HG02884 (cell line): Measurements from ENCODE around the gene CXCR6.
A peak's percentile ranks its signal among the peaks of the same experiment; 100 is the strongest.

Experiments
- ATAC-seq: cut with Tn5 transposase; IDR thresholded peaks from one replicate; pipeline ENCODE4 v1.9.1; 2021; ENCODE audit warnings: mild to moderate bottlenecking, moderate library complexity; ENCODE audit not compliant: unreplicated experiment

Gene CXCR6

DNA sequence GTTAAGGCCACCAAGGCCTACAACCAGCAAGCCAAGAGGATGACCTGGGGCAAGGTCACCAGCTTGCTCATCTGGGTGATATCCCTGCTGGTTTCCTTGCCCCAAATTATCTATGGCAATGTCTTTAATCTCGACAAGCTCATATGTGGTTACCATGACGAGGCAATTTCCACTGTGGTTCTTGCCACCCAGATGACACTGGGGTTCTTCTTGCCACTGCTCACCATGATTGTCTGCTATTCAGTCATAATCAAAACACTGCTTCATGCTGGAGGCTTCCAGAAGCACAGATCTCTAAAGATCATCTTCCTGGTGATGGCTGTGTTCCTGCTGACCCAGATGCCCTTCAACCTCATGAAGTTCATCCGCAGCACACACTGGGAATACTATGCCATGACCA lies 3.6 kb downstream of the CXCR6 start:
- ATAC-seq, result no peak

DNA sequence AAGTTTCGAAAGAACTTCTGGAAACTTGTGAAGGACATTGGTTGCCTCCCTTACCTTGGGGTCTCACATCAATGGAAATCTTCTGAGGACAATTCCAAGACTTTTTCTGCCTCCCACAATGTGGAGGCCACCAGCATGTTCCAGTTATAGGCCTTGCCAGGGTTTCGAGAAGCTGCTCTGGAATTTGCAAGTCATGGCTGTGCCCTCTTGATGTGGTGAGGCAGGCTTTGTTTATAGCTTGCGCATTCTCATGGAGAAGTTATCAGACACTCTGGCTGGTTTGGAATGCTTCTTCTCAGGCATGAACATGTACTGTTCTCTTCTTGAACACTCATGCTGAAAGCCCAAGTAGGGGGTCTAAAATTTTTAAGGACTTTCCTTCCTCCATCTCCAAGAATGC lies 4.1 kb downstream of the CXCR6 start:
- no peak for ATAC-seq

DNA sequence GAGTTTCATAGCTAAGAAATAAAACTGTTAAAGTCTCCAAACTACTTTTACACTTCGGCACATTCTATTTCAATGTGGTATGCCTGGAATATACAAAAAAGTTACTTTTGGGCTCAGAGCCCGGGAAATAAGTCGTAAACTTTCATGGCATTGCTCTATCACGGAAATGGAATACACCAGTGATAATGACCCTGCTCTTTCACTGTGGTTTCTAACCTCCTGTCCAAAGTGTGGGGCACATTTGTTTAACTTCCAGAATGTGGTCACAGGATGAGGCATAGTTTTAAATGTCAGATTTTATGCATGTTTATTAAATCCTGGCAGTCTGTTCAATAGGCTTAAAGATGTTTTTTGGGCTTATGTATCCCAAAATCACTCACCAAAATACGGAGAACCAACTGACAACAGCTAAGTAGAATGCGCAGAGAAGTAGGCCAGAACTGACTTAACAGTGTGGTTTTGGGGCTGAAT lies 5.1 kb downstream of the CXCR6 start:
- no peak for ATAC-seq

DNA sequence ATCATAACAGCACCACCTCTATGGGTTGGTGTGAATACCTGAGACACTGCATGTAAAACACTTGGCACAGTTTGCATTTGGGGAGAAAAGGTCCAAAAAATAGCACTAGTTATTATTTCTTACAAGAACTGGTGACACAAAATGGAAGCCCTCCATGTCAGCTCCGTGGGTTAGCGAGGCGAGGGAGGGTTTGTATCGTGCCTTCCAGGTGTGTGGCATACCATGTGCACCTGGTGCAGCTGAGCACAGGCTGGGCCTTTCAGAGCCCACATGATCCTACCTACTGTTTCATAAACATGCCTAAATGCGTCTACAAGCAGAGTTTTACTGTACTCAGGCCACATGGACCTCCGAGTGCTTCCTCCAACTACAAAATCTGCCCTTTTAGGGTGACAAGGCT lies 5.6 kb downstream of the CXCR6 start:
- ATAC-seq, result no peak

DNA sequence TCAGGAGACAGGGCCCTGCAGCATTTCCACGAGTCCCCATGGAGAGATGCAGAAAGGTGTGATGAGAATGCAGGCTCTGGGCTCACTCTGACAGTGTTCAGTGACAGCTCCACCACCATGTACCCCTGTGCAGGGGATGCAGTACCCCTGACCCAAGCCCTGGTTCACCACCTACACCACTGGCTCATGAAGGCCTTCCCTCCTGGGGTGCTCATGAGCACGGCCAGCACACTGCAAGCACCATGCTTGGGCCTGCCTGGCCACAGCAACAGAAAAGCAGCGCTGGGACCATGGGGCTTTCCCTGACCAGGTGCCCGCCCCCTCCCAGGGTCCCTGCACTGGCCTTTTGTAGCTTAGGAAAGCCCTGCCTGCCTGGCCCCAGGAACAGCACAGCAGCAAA lies 6.2 kb downstream of the CXCR6 start:
- no peak for ATAC-seq

DNA sequence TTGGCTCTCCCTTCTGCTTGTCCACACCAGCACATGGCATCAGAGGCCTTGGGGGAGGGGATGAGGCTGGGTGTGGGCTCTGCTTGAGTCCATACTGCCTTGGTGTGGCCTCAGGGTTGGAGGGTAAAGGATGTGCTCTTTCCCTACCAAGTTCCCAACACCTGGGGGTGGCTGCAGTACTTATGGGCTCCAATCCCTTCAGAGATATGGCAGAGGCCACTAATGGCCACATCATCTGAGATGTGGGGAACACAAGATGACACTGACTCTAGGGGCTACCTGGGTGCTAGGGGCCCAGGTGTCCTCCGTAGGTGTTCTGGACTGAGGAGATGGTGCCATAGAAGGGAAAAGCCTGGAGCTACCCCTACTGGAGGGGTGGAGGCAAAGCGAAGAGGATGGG lies 6.9 kb downstream of the CXCR6 start:
- ATAC-seq, result no peak

DNA sequence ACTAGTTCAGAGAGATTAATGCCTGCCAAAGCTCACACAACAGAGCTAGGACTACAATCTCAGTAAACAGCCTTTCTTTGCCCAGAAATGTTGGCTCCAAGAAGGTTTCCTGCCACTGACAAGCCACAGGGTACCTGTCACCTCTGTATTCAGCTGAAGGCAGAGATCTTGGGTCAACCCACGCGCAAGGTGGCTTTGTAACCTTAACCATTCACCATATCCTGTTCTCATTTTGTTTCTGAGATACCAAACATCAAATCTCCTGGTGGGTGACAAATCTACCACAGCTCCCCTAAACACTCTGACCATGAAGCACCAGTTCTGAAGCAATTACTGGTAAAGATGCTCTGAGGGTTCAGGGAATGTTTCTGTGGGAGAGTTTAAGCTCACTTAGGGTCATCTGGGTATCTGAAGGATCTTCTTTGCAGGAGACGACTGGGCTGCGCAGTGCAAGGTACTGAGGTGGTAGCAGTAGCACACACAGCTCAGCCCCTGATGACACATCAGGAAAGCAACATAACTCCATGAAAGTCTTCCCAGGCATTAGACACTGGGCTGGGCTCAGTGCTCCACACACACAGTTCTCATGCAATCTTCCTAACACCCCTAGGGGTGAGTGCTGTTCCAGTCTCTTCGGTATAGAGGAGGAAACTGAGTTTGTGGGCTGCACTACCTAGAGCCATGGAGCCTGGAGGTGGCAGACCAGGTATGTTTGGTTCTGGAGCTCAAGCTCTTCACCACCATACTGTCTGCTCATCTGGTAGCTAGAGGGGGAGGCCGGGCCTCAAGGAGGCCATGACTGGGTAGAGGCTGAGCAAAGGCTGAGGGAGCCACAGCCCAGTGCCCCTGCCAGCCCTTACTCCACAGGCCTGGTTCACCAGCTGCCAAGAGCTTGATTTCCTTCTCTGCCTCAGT lies 7.7 kb downstream of the CXCR6 start:
- no peak for ATAC-seq

DNA sequence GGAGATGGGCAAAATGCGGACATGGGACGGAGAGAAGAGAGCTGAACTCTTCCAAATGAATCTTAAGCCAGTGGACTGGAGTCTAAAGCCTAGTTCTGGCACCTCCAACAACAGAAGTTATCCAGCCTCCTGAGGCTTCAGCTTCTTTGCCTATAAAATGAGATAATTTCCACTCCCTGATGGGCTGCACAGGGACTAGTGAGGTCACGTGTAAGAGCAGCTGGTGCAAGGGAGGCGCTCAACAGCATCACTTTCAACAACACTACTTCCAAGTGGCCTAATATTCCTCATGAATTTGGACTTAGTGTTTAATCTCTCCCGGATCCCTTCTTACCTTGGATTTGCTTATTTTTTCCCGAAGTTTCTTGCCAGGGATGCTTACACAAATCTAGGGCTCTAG lies 8.7 kb downstream of the CXCR6 start:
- no peak for ATAC-seq

DNA sequence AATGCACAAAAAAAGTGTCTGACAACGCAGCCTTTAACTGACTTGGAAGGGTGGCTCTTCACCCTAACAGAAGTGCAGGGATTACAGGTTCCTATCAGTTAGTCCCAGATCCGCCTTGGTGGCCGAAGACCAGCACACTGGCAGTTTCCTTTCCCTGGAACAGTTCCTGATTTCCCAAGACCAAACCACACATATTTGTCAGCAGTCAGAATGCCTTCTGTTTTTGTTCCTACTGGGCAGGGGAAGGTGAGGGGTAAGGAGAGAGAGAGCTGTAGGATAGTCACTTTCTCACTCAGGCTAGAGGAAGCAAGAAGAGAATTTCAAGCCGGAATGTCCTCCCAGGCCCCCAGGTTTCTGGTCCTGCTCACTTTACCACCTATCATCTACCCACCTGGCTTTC lies 9.2 kb downstream of the CXCR6 start:
- no peak for ATAC-seq

DNA sequence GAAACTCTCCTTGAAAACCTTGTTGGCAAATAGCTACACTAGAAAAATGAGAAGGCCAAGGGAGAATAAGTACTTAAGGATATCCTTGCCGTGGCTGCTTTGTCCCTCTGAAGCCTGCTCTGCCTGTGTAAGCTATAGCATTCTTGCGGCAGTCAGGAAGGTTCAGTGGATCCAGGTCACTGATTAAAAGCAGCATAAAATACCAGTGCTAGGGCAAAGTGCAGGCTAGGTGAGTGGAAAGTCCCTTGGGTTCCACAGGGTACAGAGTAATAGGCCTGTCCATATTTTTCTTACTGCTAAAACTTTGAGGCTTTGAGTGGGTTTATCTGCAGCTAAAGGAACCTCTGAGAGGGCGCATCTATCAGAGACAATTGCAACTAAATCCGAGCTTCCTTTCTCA lies 10.3 kb downstream of the CXCR6 start:
- no peak for ATAC-seq

DNA sequence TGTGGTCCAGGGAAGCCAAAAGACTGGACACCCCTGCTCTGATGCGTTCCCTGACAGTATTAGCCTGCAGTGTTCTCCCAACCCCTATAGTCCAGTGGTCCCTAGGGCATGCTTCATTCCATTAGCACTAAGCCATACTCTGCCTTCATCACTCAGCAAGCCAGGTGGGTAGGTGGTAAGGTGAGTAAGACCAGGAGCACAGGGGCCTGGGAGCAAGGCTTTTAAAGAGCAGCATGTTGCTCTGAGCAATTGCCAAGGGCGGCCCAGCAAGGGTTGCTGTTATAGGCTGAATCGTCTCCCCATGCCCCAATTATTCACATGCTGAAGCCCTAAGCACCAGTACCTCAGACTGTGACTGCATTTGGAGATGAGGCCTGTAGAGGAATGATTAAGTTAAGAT lies 11.0 kb downstream of the CXCR6 start:
- ATAC-seq, result no peak

DNA sequence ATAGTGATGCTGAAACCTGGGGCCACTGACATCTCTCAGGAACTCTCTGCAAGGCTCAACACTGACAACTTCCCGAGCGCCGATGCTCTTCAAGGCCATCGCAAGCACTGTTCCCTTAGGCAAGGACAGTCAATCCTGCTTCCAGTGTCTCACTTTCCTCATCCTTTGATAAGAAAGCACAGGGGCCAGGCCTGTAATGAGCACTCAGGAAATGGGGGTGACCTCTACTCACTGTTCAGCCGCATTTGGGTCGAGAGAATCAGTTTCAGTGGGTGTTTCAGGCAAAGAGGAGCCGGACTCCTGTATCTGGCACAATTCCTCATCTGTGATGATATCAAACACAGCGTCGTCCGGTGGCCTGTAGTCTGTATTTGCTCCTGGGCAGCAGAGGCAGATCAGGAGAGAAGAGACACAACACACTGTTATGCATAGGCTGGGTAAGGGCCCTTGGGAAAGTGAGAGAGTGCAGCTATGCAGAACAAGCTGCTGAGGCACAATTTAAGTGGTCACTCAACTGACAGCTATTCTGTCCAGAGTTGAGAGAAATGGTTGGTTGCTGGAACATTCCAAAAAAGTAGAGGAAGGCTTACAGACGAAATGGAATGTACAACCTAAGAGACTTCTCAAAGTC lies 11.9 kb downstream of the CXCR6 start:
- ATAC-seq, result no peak

DNA sequence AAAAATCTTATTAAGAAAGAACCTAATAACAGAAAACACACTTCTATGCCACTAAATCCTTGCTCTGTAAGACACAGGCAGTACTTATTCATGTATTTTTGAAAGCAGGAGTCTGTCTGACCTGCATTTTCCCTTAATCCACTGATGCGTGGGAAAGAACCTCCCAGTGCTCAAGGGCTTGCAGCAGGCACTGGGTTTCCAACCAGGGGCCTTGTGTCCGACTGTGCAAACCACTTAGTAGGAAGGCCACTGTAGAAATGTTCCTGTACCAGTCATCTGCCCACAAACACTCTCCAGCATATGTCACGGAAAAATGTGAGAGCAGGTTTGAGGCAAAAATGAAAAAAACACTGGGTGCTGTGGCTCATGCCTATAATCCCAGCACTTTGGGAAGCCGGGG lies 12.4 kb downstream of the CXCR6 start:
- no peak for ATAC-seq

DNA sequence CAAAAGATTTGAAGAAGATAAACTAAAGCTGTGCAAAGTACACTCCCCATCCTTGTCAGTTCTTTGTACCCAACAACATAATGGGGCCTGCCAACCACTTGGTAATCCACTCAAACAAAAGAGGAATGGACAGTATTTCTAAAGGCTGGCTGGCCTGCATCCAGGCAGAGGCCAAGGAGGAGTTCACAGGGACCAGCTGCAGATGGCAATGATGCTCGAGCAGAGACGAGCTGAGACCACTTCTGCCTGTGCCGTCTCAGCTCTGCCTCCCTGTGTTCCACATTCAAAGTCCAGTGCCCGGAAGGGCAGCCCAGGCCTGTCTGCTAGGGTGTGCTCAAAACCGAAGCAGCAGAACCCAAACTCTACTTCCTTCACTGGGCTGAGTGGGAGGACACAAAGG lies 14.3 kb downstream of the CXCR6 start:
- no peak for ATAC-seq

DNA sequence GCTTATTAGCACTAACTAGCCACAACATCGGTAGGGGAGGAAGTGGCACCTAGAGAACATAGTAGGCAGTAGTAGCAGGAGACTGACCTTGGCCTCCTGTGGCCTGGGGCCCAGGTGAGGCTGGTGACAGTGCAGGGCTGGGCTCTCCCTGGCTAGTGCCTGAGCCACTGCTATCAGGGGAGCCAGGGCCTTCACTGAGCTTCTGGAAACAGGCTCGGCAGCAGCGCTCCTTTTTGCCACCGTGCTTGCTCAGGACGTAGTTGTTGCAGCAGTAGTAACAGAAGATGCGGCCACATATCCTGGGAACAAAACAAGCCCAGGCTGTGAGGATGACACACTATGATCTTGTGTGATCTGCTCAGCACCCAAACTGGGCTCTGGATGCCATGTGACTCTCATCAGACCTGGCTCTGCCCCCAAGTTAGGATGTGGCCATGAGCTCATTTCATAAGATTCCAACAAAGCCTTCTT lies 15.1 kb downstream of the CXCR6 start:
- ATAC-seq, result no peak

DNA sequence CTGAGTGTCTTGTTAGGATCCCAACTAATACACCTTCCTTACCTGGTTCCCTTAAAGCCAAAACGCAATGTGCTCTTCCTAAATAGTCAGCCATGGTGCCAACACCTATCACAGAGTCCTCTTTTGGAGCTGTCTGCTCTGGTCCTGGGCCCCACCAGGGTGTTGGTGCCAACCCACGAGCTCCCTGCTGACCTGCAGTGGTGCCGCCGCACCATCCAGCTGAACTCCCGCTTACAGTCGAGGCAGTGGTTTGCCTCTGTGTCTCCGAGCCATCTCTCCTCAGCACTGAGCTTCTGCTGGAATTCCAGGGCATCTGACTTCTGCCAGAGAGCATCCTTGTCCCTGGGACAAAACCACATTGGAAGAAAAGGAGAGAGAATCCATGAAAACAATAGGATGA lies 15.9 kb downstream of the CXCR6 start:
- no peak for ATAC-seq

DNA sequence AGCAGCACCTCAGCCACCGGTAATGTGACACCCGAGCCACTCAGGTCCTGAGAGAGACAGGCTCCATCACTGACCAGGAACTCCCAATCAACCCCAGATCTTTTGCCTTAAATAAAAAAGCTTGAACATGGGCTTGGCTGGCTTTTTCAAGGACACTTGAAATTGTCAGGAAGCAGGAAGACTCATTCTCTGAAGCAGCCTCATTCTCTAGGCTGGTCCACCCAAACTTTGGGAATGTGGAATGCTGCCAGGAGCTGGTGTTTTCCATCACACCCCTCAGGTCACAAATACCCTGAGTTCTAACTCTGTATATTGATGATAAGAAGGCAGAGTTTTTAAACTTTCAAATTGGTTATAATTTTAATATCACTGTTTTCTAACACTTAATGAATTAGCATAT lies 17.0 kb downstream of the CXCR6 start:
- no peak for ATAC-seq

DNA sequence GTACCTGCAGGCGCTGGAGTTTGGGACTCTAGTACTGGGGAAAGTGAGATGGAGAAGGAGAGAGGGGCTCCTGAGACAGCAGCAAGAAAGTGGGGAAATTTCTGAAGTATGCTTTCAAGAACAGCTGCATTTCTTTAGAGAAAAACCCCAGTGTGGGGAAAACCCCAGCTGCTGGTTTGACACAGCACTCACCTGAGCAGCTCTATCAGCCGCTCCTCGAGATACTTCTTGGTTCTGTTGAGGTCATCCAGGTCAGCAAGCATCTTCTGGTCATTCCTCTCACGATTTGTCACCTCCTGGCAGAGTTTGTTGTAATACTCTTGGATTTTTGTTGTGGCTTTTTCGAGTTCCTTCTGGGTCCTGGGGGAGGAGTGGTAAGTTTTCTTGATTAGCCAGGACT lies 18.8 kb downstream of the CXCR6 start:
- ATAC-seq, result no peak

DNA sequence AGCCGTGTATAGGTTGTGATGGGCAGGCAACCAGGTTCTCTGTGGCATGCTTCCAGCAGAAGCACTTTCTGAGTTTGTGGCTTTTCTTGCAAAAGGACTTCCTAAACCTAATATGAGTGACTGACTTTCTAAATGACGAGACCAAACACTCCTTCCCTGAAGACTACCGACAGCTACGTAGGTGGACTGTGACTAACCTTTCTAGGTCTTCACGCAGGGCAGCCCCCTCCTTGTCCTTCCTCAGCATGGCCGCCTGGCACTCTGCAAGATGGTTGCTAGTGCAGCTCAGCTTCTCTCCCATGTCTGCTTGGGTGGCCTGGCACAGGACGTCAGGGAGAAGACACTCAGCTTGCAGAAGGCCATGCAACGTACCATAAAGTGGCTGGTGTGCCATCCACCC lies 20.9 kb downstream of the CXCR6 start:
- peak; percentile 79 for ATAC-seq

DNA sequence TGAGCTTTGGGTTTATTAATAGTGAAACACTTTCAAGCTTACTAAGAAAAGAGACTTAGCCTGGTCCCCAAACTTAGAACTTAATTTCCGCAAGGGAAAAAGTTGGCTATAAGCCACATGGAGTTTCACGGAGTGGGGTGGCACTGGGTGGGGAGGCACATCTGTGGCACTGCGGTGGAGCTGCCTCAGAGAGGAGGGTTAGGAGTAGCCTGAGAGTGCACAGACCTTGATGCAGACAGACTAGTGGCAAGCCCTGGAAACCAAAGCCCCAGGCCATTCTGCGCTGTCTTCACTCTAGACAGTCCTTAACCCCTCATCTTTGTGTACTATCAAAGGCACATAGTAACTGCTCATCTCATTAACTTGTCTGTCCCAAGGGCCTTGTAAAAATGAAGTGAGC lies 22.0 kb downstream of the CXCR6 start:
- ATAC-seq, result no peak

DNA sequence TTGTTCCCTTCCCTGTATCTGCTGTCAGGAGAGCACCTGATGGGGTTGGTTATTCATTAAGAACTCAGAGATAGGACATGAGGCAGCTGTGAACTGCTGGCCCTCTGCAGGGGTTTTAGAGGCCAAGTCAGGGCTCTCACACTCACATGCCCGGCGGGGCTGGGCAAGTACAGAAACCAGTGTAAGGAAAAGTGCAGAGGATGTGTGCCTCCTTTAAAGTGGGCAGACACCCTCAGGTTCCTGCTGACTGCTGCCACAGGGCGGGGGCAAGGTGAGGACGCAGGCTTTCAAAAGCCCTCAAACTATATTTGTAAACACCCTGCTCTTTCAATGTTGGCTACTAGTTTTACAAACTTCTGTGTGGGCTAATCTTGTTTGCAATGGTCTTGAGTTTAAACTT lies 22.4 kb downstream of the CXCR6 start:
- no peak for ATAC-seq

DNA sequence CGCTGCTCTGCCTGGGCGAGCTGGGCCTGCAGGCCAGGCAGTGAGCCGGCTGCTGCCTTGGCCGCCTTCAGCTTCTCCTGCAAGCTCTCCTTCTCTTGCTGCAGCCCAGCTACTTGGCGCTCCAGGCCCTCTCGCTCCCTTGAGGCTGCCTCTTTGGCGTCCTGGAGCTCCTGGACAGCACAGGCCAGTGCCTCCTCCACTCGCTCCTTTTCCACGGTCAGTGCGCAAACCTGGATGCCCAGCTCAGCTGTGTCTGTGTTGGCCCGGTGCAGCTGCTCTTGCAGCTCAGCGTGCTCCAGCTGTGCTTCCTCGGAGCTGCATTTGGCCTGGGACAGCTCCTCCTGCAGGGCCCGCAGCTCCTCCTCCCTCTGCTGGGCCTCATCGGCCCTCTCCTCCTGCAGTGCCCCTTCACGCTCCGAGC lies 23.1 kb downstream of the CXCR6 start:
- no peak for ATAC-seq
